ENCODE results near the gene PPIL4.

PPIL4 gene

GRCh38 chr6:149501768-149502167, 44.1 kb downstream of the PPIL4 start:
- Histone ChIP-seq H3K4me3 (ENCODE audit: low read length) (no peak overlapping the region), H2AFZ (ENCODE audit: low read length) (no peak overlapping the region), H3K9ac (ENCODE audit: low read length) (no peak overlapping the region), H3K4me2 (ENCODE audit: low read depth, low read length) (no peak overlapping the region), H3K36me3 (replicated peaks; ENCODE audit: insufficient read depth, low read length) (no peaks in the 10 kb centered on the region), H3K9me2 (replicated peaks; ENCODE audit: insufficient read depth, low read length) (no peaks in the 10 kb centered on the region), H3K4me1 (ENCODE audit: low read length) (no peaks in the 10 kb centered on the region), H3F3A (ENCODE audit: insufficient read depth, low read length) (no peaks in the 10 kb centered on the region), H3K79me2 (ENCODE audit: low read length) (no peaks in the 10 kb centered on the region), H4K20me1 (ENCODE audit: insufficient read depth, low read length) (no peaks in the 10 kb centered on the region), H3K9me3 (replicated peaks; ENCODE audit: insufficient read depth, low read length) (no peaks in the 10 kb centered on the region), H3K27ac (ENCODE audit: low read length) (no peak overlapping the region), H3K27me3 (replicated peaks; ENCODE audit: insufficient read depth, low read length) (no peaks in the 10 kb centered on the region)
- no peak for DNase-seq
- no peak for TF ChIP-seq EZH2 (optimal IDR thresholded peaks at IDR 0.05; ENCODE audit: low read depth, low read length)
- no peak for TF ChIP-seq CTCF (IDR thresholded peaks at IDR 0.05; ENCODE audit: low read length)
- TF ChIP-seq EZH2phosphoT487 (IDR thresholded peaks at IDR 0.05; ENCODE audit: low read length): no peak

DNA sequence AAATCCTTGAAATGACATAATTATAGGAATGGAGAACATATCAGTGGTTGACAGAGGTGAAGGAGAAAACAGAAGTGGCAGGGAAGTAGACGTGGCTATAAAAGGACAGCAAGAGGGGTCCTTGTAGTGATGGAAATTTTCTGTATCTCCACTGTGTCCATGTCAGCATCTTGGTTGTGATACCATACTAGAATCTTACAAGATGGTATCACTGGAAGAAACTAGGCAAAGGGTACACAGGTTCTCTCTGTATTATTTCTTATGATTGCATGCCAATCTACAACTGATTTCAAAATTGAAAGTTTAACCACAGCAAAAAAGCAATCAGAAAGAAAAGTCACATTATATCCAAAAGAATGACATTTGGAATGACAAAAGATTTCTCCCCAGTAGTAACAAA, 44.6 kb downstream of the PPIL4 start:
- no peak overlapping the region for H3K27ac ChIP-seq (ENCODE audit: low read length)
- H3K9ac ChIP-seq (ENCODE audit: low read length): no peak overlapping the region
- no peak overlapping the region for H3K4me2 ChIP-seq (ENCODE audit: low read depth, low read length)
- no peaks in the 10 kb centered on the region for H3K79me2 ChIP-seq (ENCODE audit: low read length)
- H3K9me2 ChIP-seq (replicated peaks; ENCODE audit: insufficient read depth, low read length): no peaks in the 10 kb centered on the region
- no peak overlapping the region for H2AFZ ChIP-seq (ENCODE audit: low read length)
- no peaks in the 10 kb centered on the region for H3K27me3 ChIP-seq (replicated peaks; ENCODE audit: insufficient read depth, low read length)
- no peaks in the 10 kb centered on the region for H3K9me3 ChIP-seq (replicated peaks; ENCODE audit: insufficient read depth, low read length)
- no peak overlapping the region for H3K4me3 ChIP-seq (ENCODE audit: low read length)
- no peak for TF ChIP-seq EZH2phosphoT487 (IDR thresholded peaks at IDR 0.05; ENCODE audit: low read length)
- TF ChIP-seq EZH2 (optimal IDR thresholded peaks at IDR 0.05; ENCODE audit: low read depth, low read length): no peak
- no peak for TF ChIP-seq CTCF (IDR thresholded peaks at IDR 0.05; ENCODE audit: low read length)
- no peaks in the 10 kb centered on the region for H3F3A ChIP-seq (ENCODE audit: insufficient read depth, low read length)
- DNase-seq: no peak
- H3K36me3 ChIP-seq (replicated peaks; ENCODE audit: insufficient read depth, low read length): no peaks in the 10 kb centered on the region
- no peaks in the 10 kb centered on the region for H4K20me1 ChIP-seq (ENCODE audit: insufficient read depth, low read length)
- H3K4me1 ChIP-seq (ENCODE audit: low read length): no peaks in the 10 kb centered on the region

- H3K4me3 ChIP-seq (ENCODE audit: low read length): no peak overlapping the region
- H3K36me3 ChIP-seq (replicated peaks; ENCODE audit: insufficient read depth, low read length): no peaks in the 10 kb centered on the region
- H3F3A ChIP-seq (ENCODE audit: insufficient read depth, low read length): no peaks in the 10 kb centered on the region
- H3K9me2 ChIP-seq (replicated peaks; ENCODE audit: insufficient read depth, low read length): no peaks in the 10 kb centered on the region
- H3K9me3 ChIP-seq (replicated peaks; ENCODE audit: insufficient read depth, low read length): no peaks in the 10 kb centered on the region
- H3K27me3 ChIP-seq (replicated peaks; ENCODE audit: insufficient read depth, low read length): no peaks in the 10 kb centered on the region
- H3K4me2 ChIP-seq (ENCODE audit: low read depth, low read length): no peak overlapping the region
- DNase-seq: no peak
- H3K27ac ChIP-seq (ENCODE audit: low read length): no peak overlapping the region
- H4K20me1 ChIP-seq (ENCODE audit: insufficient read depth, low read length): no peaks in the 10 kb centered on the region
- no peaks in the 10 kb centered on the region for H3K4me1 ChIP-seq (ENCODE audit: low read length)
- no peaks in the 10 kb centered on the region for H3K79me2 ChIP-seq (ENCODE audit: low read length)
- H3K9ac ChIP-seq (ENCODE audit: low read length): no peak overlapping the region
- no peak overlapping the region for H2AFZ ChIP-seq (ENCODE audit: low read length)
- TF ChIP-seq EZH2phosphoT487 (IDR thresholded peaks at IDR 0.05; ENCODE audit: low read length): no peak
- no peak for TF ChIP-seq EZH2 (optimal IDR thresholded peaks at IDR 0.05; ENCODE audit: low read depth, low read length)
- TF ChIP-seq CTCF (IDR thresholded peaks at IDR 0.05; ENCODE audit: low read length): no peak
Observed at GRCh38 chr6:149500096-149500495, 45.7 kb downstream of the PPIL4 start.

Measured in MM.1S (cell line).